Left lung (tissue), 10 donors: ENCODE measurements around the gene NBEAL1. TPM values are rescaled to one million over a fixed set of nuclear protein-coding genes. Genes with fewer than 3 reads are reported as not detected.
"Not testable (repeated sequence)": the region's sequence is repeated elsewhere in the genome, so short reads cannot be mapped to it uniquely, and the experiment has no call there.

Source experiments
- ATAC-seq: fragments of 200-7000 bp; cut with Tn5 transposase; one replicate; pipeline ENCODE4 v1.9.1; 2020; ENCODE audit warnings: moderate library complexity
- DNase-seq, 4 donors: peaks; one replicate each; pipeline ENCODE4 v3.0.0-alpha.2; 2013 to 2020
- H3K27ac ChIP-seq, 2 donors: fragments of 200-600 bp; sonication (generic) in 1 of 2; one replicate each; pipeline versions ENCODE4 v1.5.0 to v1.8.0; 2020 to 2021
- H3K27me3 ChIP-seq, 2 donors: fragments of 200-600 bp; sonication (generic) in 1 of 2; one replicate each; pipeline versions ENCODE4 v1.5.0 to v1.8.0; 2020 to 2021
- H3K36me3 ChIP-seq, 2 donors: fragments of 200-600 bp; sonication (generic) in 1 of 2; one replicate each; pipeline versions ENCODE4 v1.5.0 to v1.8.0; 2020 to 2021
- H3K4me1 ChIP-seq, 2 donors: fragments of 200-600 bp; one replicate each; pipeline ENCODE4 v1.8.0; 2021
- H3K4me3 ChIP-seq, 2 donors: fragments of 200-600 bp; sonication (generic) in 1 of 2; one replicate each; pipeline versions ENCODE4 v1.5.0 to v1.8.0; 2020 to 2021; ENCODE audit warnings: mild to moderate bottlenecking in 1 of 2
- H3K9me3 ChIP-seq, 2 donors: fragments of 200-600 bp; sonication (generic) in 1 of 2; one replicate each; pipeline versions ENCODE4 v1.5.0 to v1.8.0; 2020 to 2021
- intact Hi-C, 2 donors: fragments of 100-400 bp; cut with DNase I; formaldehyde crosslinking; loops; one replicate each; pipeline versions ENCODE4 v1.11.2 to v1.14.2; 2022
- polyA plus RNA-seq, 6 donors: library from polyadenylated mRNA; unstranded; fragments of 120-200 nt; gene quantifications; one replicate each; pipeline ENCODE4 v1.2.1, GENCODE V29; 2013; ENCODE audit not compliant: insufficient read length in 6 of 6
- total RNA-seq, 2 donors: library from RNA; stranded (reverse); fragmentation: NEBNext Ultra II Directional; extraction: Animal tissue kit (Norgen Biotek cat#: 25700); gene quantifications; one replicate each; pipeline ENCODE4 v1.2.1, GENCODE V29; 2021
- TF ChIP-seq, protein P1 (sequence below), 2 donors: fragments of 200-600 bp; sonication (generic) in 1 of 2; IDR thresholded peaks; one replicate each; pipeline versions ENCODE4 v1.5.0 to v1.8.0; 2021; ENCODE audit warnings: antibody characterized with exemption in 2 of 2
- donor health status: DM: no; HTN: yes; CAD: no.
- donor health status: DM: no; HTN: no; CAD: no.

The NBEAL1 gene
- total and polyA plus RNA-seq, 8 donors, result 11.4 to 72.2 (median 19.6) TPM

DNA sequence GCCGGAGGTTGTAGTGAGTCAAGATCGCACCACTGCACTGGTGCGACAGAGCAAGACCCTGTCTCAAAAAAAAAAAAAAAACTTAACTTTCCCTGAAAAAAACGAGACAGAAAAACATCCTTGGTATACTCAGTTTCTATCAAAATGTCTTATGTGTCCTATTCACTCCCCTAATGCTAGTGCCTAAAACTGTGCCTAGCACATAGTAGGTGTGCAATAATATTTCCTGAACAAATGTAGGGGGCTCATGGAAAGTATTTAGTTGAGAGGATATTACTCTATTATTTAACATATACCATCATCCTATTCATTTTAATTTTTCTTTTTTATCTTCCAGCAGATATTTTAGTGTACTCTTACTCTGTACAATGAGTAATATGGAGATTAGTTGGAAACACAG is 120.4 kb downstream of the NBEAL1 start:
- peaks cover 0 to 8% of the 10 kb centered on the region in 2 donors for H3K36me3 ChIP-seq
- H3K4me1 ChIP-seq, result no peaks in the 10 kb centered on the region
- TF ChIP-seq, protein P1, sequence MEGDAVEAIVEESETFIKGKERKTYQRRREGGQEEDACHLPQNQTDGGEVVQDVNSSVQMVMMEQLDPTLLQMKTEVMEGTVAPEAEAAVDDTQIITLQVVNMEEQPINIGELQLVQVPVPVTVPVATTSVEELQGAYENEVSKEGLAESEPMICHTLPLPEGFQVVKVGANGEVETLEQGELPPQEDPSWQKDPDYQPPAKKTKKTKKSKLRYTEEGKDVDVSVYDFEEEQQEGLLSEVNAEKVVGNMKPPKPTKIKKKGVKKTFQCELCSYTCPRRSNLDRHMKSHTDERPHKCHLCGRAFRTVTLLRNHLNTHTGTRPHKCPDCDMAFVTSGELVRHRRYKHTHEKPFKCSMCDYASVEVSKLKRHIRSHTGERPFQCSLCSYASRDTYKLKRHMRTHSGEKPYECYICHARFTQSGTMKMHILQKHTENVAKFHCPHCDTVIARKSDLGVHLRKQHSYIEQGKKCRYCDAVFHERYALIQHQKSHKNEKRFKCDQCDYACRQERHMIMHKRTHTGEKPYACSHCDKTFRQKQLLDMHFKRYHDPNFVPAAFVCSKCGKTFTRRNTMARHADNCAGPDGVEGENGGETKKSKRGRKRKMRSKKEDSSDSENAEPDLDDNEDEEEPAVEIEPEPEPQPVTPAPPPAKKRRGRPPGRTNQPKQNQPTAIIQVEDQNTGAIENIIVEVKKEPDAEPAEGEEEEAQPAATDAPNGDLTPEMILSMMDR (IDR thresholded peaks at IDR 0.05), result no peak
- no peaks in the 10 kb centered on the region for H3K9me3 ChIP-seq
- no peak for ATAC-seq
- no peak overlapping the region for H3K4me3 ChIP-seq
- H3K27ac ChIP-seq, result no peak overlapping the region
- DNase-seq, result no peak
- no peaks in the 10 kb centered on the region for H3K27me3 ChIP-seq
- intact Hi-C loops, result no loop called here

DNA sequence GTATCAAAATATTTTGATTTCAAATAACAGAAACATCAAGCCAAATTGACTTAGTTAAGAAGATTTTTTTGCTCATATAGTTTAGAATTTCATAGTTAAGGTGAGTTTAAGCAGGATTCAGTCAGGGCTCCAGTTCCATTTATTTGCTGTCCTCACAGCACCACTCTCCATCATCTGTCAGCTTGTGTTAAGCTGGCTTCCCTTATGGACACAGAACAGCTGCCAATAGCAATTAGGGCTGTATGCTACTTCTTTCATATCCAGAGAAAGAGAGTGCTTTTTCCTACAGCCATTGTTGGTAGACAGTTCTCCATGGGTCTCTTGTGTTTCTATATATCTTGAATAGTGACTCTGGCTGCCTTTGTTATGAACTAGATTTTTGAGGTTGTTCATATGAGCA is 128.7 kb downstream of the NBEAL1 start:
- Histone ChIP-seq H3K36me3 (peaks cover 0 to 26% of the 10 kb centered on the region in 2 donors), H3K4me3 (no peak overlapping the region), H3K27ac (no peak overlapping the region), H3K27me3 (no peaks in the 10 kb centered on the region), H3K4me1 (no peaks in the 10 kb centered on the region), H3K9me3 (no peaks in the 10 kb centered on the region)
- TF ChIP-seq, protein P1 (IDR thresholded peaks at IDR 0.05), result no peak
- DNase-seq (no peak), ATAC-seq (no peak)
- intact Hi-C loops, result no loop called here

DNA sequence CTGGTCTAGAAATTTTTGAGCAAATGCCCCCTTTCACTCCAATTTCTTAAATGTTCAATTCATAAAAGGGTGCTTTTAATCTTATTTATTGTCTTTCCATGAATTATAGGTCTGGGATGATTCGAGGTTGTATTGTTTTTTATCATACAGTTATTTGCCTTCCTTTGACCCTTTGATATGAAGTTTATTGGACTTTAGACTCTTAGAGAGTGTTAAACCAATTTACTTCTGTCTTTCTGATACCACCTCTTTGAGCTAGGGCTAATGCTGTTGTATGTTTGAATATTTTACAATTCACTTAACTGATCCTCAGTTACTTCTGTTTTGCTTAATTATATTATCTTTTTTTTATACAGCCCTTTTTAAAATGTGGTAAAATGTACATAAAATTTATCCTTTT is 134.5 kb downstream of the NBEAL1 start:
- no peaks in the 10 kb centered on the region for H3K4me1 ChIP-seq
- no peak for DNase-seq
- intact Hi-C loops, result no loop called here
- no peak for ATAC-seq
- H3K27ac ChIP-seq, result no peak overlapping the region
- H3K36me3 ChIP-seq, result peaks cover 0 to 51% of the 10 kb centered on the region in 2 donors
- no peak overlapping the region for H3K4me3 ChIP-seq
- no peaks in the 10 kb centered on the region for H3K9me3 ChIP-seq
- H3K27me3 ChIP-seq, result no peaks in the 10 kb centered on the region
- TF ChIP-seq, protein P1 (IDR thresholded peaks at IDR 0.05), result no peak

DNA sequence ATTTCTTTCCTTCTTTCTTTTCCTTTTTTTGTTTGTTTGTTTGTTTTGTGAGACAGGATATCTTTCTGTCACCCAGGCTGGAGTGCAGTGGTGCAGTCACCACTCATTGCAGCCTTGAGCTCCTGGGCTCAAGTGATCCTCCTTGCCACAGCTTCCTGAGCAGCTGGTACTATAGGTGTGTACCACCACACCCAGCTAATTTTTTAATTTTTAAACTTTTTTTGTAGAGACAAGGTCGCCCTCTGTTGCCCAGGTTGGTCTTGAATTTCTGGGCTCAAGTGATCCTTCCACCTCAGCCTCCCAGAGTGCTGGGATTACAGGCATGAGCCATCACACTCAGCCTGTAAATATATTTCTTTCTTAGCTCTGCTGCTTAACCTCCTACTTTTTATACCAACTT is 140.7 kb downstream of the NBEAL1 start:
- TF ChIP-seq, protein P1 (IDR thresholded peaks at IDR 0.05), result no peak
- DNase-seq (no peak), ATAC-seq (no peak)
- Histone ChIP-seq H3K9me3 (no peaks in the 10 kb centered on the region), H3K27me3 (no peaks in the 10 kb centered on the region), H3K4me1 (no peaks in the 10 kb centered on the region), H3K27ac (no peak overlapping the region), H3K4me3 (no peak overlapping the region), H3K36me3 (peaks cover 0 to 32% of the 10 kb centered on the region in 2 donors)
- intact Hi-C loops, result no loop called here

DNA sequence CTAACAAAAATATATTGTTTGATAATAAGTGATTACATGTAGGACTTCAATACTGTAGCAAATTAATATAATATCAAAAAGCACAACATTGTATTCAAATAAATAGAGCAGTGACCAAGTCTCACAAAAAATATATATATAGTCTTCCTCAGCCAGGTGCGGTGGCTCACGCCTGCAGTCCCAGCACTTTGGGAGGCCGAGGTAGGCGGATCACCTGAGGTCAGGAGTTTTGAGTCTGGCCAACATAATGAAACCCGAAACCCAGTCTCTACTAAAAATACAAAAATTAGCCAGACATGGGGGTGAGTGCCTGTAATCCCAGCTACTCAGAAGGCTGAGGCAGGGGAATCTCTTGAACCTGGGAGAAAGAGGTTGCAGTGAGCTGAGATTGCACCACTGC is 148.0 kb downstream of the NBEAL1 start:
- ATAC-seq, intact Hi-C loops, H3K4me3 ChIP-seq, H3K9me3 ChIP-seq, H3K27ac ChIP-seq, H3K4me1 ChIP-seq, H3K27me3 ChIP-seq, DNase-seq: not testable (repeated sequence)
- H3K36me3 ChIP-seq, result peaks cover 0 to 39% of the 10 kb centered on the region in 2 donors

DNA sequence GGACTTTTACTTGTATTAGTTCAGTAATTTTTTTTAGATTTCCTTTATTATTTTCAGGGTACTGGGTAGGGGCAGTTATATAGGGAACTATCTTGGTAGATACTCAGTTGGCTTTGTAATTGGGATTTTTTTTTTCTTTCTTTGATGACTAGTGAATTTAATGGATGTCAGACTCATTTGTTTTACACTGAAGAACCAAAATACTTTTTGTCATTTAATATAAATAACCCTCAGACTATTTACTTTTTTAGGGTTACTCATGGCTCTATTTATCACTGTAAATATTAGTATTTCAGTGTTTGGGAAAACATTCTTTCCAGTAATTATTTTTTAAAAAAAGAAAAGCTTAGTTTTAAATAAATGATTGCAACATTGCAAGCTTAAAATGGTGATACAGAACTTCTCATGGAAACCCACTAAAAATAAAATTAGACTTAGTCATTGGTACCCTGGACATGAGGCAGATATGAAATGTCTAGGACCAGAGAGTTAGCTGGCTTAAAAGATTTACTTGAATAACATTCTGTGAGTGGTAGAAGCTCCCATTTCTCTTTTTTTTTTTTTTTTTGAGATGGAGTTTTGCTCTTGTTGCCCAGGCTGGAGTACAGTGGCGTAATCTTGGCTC is 149.7 kb downstream of the NBEAL1 start:
- Histone ChIP-seq H3K4me3 (no peak overlapping the region), H3K36me3 (peaks cover 0 to 44% of the 10 kb centered on the region in 2 donors), H3K27me3 (no peaks in the 10 kb centered on the region), H3K9me3 (no peaks in the 10 kb centered on the region), H3K4me1 (no peaks in the 10 kb centered on the region), H3K27ac (no peak overlapping the region)
- DNase-seq (no peak), ATAC-seq (no peak)
- intact Hi-C loops, result no loop called here
- TF ChIP-seq, protein P1 (IDR thresholded peaks at IDR 0.05), result no peak
